D341Med (cell line): Measurements from ENCODE around the gene TDO2.
"Not testable (repeated sequence)": the region's sequence is repeated elsewhere in the genome, so short reads cannot be mapped to it uniquely, and the experiment has no call there.

Experiments
- DNase-seq: peaks from one replicate; pipeline ENCODE4 v3.0.0; 2012; ENCODE audit warnings: low spot score

TDO2 gene

DNA sequence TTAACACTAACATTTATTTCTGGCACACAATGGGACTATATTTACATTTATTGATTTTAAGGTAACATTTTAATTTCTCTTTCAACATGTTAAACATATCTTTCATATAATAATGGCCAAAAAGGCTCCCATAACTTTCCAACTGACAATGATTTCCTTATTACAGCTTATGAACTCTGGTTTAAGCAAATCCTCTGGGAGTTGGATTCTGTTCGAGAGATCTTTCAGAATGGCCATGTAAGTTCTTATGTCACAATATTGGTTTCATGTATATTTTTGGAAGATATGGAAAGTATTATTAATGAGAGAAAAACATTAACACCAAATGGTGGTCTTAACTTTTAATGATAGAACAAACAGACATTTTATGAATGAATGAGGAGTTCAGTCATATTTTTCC lies 4.1 kb downstream of the TDO2 start:
- no peak for DNase-seq

DNA sequence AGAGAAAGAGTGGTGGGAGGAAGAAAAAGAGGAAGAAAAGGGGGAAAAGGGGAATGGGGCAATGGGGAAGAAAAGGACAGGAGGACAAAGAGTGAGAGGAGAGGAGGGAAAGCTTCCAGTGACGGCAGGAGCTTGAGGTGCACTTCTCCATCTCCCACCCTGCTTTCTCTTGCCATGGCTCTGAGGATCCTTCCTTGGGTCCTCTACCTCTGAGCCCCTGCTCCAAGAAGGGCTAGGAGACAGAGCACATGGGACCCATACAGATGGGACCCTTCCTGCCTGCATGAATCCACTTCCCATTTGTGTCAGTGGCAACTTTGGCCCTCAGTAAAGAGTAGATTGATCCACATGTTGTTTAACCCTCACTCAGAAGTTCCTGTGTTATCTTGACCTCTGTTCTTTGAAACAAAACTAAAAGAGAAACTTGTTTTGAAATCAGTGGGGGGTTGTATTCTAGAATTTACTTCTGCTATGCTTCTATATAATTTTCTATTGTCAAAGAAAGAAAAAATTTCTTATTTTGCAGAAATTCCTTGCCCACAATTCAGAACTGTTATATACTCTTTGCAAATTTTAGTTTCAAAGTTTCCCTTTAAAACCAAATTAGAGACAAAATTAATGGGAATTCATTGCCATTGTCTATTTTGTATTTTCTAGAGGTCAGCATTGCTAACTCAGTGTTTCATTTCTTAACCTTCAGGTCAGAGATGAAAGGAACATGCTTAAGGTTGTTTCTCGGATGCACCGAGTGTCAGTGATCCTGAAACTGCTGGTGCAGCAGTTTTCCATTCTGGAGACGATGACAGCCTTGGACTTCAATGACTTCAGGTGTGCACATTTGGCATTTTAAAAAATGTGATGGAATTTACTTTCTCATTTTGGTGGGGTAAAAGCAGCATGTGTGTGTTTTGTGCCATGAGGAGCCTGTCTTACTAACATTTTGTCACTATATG lies 5.0 kb downstream of the TDO2 start:
- no peak for DNase-seq

DNA sequence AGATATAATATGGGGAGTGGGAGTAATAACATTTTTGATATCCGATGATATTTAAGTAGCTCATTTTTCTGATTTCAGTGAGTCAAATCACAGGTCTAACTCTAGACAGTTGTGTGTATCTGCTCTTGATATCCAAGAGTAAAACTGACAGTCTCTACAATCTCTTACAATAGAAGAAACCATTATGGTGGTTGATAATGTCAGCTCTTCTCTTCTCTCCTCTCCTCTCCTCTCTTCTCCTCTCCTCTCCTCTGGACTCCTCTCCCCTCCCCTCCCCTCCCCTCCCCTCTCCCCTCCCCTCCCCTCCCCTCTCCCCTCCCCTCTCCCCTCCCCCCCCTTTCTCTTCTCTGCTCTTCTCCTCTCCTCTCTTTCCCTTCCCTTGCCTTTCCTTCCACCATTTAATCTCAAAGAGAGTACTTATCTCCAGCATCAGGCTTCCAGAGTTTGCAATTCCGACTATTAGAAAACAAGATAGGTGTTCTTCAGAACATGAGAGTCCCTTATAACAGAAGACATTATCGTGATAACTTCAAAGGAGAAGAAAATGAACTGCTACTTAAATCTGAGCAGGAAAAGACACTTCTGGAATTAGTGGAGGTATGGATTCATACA lies 6.2 kb downstream of the TDO2 start:
- no peak for DNase-seq

DNA sequence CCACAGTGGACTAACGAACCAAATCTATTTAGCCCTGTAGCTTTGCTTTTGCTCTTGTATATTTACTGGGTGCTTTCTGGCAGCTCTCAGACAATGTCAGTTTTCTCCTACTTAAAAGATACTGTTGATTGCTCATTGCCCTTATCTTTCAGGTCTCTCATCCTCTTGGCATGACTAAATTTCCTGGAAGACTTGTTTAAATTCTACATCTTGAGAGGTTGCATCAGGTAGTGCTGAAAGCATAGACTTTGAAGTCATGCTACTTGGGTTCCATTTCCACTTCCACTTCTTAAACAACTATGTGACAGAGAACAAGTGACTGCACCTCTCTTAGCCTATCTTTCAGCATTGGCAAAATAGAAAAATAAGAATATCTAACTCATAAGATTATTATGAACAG lies 8.4 kb downstream of the TDO2 start:
- no peak for DNase-seq

DNA sequence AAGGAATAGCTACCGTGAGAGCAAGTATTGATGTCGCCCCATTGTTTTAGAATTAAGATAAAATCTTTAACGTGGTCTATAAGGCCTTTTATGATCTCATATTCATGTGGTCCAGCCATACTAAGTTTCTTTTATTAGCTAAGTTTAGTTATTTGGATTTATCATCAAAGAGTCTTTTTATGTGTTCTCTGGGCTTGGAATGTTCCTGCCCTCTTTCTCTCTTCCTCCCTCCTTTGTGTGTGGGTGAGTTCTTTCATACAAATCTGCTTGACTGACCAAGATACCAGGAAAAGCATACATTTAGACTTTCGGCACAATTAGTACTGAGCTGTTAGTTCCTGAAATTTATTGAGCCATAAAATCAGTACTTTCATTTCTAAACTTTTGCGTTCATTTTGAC lies 11.3 kb downstream of the TDO2 start:
- no peak for DNase-seq

DNA sequence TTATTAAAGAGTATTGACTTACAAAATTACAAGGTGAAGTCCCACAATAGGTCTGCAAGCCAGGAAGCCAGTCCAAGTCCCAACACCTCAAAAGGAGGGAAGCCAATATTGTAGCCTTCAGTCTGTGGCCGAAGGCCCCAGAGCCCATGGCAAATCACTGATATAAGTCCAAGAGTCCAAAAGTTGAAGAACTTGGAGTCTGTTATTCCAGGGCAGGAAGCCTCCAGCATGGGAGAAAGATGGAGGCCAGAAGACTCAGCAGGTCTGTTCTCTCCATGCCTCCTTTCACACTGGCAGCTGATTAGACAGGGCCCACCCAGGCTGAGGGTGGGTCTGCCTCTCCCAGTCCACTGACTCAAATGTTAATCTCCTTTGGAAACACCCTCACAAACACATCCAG lies 18.1 kb downstream of the TDO2 start:
- no peak for DNase-seq

DNA sequence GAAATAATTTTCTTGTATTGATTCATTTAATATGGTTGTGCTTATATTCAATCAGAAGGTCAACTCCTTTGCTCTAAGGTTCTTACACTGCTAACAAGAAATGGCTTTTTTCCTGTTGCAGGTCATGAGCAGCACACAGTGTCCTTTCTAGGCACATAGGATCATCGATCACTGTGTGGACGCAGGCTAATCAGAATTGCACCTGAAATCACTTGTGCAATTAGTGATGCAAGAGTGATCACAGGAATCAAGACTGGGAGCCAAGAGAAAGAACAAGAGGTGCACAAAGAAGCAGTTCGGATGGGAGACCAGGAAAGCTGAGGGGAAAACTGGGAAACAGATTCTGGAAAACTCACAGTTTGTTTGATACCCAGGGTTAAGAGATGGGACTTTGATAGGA lies 21.1 kb downstream of the TDO2 start:
- DNase-seq, result no peak

DNA sequence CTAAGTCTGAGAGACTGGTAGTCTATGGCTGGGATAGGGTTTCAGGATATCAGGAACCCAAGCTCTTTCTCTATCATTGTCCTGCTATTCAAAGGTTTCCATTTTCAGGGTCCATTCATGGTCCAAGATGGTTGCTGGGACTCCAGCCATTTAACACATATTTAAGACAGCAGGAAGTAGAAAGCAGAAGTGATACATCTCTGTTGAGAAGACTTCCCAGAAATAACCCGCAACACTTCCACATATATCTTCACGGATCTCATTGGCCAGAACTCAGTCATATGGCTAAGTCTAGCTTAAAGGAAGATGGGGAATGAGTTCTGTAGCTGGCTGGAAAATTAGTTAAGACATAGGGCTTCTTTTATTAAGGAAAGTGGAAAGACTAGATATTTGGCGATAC lies 26.3 kb downstream of the TDO2 start:
- no peak for DNase-seq

DNA sequence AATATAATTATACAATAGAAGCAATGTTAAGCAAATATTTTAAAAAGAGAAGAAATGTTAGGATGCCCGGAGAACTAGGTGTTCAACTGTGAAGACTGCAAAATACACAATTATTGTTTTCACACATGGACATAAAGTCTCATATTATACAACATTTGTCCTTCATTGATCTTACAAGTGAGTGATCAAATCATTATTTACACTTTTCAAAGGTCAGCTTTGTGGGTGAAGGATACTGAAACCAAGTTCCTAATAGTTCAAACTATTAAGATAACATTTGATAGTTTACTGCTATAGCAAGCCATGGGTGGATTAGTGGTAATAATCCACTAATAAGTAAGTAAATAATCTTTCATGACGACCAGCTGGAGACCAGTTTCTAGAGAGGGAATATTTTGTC lies 26.8 kb downstream of the TDO2 start:
- DNase-seq, result no peak

DNA sequence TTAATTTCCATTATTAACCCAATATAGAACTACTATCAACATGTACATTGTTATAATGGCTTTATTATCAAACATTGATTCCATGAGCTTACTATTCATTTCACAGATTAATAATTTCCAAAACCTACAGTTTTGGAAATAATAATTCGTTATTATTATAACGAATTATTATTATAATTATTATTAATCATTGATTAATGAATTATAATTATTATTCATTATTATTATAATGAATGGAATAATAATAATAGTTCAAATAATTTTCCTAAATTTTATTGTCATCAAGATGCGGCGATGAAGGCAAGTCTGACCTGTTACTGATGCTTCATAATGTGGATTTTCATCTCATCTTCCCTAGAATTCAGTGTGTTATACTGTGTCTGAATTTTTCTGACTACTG lies 28.1 kb downstream of the TDO2 start:
- DNase-seq, result no peak

DNA sequence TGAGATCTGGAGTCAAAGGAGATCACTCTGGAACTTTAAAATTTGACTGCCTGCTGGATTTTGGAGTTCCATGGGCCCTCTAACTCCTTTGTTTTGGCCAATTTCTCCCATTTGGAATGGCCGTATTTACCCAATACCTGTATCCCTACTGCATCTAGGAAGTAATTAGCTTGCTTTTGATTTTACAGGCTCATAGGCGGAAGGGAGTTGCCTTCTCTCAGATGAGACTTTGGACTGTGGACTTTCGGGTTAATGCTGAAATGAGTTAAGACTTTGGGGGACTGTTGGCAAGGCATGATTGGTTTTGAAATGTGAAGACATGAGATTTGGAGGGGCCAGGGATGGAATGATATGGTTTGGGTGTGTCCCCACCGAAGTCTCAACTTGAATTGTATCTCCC lies 31.1 kb downstream of the TDO2 start:
- not testable (repeated sequence) for DNase-seq

DNA sequence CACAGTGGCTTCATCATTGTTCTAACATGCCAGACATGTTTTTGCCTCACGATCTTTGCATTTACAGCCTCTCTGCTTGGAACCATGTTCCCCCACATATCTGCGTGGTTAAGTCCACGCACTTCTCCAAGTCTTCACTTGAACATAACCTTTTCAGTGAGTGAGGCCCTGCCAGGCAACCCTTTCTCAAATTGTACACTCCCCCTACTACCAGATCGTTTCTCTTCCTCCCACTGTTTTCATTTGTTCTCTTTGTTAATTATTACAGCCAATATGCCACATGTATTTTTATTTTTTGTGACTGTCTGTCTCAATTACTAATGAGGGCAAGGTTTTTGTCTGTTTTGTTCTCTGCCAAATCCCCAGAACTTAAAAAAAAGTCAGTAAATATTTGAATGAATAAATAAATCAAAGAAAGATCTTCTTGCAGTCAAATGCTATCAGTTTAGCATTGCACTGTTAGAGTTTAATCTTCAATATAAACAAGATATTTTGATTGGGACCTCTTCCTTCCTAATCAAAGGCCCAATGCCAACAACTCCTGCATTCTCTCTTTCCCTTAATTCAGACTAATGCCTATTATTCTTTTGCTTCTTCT lies 32.0 kb downstream of the TDO2 start:
- DNase-seq, result no peak

DNA sequence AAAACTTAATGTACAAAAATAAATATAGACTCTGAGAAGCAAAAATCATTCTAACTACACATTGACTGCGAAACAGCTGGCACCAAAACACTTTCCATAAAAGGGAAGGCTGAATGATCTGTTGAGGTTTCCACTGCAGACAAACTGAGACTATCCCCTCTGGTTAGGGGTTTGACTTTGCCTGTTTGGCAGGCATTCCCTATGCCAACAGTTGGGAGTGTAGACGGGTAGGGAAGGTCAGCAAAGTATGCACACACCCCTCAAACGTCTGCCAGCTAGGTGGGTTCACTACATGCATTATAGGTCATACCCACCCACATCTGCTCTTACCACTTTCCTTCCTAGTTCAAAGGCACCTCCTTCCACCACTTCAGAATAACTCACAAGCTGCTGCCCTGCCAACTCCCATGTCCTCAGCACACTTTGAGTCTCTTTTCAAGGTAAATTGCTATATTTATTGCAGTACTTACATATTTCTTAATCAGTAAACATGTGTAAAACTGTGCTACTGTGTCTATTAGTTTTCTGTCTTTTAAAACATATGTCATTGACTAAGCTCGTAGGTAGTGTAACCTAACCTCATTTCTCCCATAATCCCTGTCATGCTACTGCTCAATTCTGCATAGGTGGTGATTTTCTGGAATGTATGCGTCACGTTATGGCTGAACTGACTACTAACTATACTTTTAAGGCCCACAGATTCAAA lies 37.7 kb downstream of the TDO2 start:
- DNase-seq, result no peak

DNA sequence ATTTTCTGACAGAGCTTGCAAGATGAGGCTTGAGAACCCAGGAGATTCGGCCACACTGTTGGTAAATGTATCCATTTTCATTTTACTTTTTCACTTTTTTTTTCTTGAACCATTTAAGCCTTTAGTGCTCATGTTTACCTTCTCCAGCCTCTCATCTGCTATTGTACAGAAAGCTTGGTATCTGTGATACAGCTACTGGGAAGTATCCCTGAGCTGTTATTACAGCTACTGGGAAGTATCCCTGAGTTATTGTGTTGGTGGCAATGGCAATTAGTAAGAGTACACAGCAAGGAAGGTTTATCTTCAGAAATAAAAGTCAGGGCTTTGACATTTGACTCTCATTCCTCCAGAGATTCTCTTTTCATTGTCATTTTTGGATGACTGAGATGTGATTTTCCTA lies 38.3 kb downstream of the TDO2 start:
- no peak for DNase-seq

DNA sequence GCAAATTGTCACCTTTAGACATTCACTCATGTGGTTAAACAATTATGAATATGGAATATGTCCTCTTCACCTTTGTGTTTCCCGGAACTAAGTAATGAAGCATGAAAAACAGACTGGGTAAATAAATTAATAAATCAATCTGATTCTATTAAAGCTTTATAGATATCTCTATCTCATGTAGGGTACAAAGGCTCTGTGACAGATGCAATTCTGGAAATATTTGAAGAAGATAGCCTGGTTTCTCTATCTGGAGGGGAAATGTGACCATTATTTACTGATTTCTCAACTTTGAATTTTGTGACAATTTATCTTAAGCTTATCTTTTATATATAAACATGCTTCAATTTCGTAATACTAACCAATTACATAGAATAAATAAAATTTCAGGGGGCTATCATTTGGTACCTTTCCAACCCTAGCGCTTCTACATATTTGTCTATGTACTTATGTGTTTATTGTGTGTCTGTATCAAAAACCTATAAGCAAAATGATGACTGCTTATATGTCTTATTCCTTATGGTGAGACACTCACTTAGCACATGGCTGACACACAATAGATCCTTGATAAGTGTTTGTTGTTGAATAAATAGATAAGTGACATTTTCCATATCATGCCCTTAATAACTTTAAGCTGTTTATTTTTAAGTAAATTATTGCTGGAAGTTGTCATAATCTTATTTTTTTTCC lies 40.3 kb downstream of the TDO2 start:
- no peak for DNase-seq

DNA sequence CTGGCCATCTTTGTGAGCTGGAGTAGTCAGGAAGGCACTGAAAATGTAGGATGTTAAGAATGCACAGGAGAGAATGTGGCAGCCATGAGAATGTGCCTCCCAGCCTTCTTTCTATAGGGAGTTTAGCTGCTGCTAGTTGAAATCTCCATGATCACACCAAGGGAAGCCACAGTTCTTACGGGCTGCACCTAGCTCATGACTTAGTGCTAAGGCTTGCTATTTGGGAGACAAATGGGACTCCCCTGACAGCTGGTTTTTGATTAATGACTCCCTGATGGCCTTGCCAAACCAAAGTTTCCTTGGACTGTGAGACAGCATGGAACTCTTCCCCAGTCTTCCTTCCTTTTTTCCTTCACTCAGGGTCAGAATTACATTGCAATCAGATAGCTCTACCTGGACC lies 41.0 kb downstream of the TDO2 start:
- no peak for DNase-seq

DNA sequence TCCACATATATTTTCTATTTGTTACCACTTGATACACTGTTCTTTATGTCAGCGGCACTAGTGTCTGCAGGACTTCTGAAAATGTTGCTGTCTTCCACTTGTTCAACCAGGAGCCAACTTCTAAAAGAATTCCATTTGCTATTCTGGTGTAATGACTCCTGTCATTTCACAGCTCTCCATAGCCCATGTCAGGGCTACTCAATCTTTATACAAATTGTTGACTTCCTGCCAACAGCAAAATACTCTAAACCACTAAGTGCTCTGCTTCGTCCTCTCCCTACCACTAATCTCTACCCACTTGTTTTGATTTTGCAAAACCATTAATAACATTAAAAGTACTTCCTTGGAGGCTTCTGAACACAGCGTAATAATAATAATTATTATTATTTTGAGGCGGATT lies 43.0 kb downstream of the TDO2 start:
- no peak for DNase-seq

DNA sequence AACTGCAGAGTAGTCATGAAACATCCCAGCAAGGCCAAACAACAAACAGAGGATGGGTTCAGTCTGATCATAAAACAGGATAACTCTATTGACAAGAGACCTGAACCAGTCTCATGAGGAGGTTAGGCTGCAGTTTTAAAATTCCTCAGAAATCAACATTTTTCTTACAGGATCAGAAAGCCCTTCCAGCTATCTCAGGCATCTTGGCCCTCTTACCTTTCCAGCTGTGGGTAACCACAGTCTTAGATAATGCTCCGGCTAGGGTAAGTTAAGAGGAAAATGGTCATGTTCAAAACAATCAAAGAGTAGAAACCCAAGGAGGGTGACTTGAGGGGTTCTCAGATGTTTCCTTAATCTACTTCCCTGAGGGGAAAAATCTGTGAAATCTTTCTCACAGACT lies 45.0 kb downstream of the TDO2 start:
- DNase-seq, result no peak

DNA sequence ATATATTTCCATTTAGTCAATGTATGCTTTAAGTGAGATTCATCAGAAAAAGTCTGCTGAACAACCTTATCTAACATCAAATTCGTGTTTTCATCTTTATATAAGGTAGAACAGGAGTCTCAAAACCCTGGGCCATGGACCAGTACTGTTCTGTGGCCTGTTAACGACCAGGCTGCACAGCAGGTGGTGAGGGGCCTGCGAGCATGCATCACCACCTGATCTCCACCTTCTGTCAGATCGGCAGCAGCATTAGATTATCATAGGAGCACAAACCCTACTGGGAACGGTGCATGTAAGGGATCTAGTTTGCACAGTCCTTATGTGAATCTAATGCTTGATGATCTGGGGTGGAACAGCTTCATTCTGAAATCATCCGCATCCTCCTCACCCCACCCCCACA lies 47.0 kb downstream of the TDO2 start:
- no peak for DNase-seq

DNA sequence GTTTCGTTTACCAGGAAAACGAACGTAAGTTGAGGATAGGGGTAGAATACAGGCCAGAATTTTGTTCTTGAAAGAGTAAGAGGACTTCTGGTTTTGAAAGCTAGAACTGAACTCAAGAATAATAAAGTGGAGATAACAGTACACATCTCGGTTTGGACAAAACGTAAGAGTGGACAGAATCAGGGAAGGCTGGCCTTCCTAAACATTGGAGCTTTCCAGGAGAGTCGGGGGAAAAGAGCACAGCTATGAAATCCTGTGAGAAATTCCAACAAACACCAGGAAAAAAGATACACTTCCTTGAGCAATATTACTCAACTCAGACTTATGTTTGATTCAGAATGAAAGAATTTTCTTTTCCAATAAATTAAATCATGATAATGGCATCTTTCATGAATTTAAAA lies 49.0 kb downstream of the TDO2 start:
- no peak for DNase-seq

DNA sequence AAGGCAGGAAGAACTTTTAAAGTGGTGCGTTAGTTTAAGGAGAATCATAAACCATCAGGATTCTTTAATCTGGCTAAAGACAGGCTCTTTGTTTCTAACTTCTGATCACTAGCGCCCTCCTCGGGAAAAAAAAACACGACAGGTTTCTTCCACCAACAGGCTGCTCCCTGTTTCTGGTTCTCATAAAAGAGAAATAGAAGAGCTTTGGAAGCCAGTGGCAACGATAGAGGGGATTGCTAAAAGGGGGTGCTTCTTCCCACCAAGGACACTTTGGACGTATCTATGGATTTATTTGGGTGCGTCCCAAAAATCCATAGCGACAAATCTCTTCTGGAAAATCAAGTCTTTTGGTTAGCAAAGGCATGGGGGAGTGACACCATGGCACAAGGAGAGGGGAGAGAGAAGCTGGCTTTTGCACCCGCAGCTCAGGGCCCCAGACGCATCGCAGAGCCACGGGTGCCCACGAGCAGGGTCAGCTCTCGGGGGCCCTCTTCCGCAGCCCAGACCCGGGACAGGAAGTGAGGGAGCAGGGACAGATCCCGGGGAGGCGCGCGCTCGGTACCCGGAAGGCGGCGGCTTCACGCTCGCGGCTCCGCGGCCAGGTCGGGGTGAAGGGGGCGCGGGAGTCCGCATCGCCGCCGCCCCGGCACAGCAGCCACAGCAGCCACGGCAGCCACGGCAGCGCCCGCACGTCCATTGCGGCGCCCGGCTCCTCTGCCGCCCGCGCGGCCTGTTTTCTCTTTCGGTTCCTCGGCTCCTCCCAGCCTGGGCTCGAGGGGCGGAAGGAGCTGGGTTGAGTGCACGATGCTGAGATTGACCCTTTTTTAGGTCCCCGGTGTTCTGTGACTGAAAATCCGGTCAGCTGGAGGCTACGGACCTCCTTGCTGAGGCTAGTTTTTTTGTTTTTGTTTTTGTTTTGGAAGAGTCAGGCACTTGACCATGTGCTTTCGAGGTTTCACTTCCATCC lies 49.9 kb downstream of the TDO2 start, which contains the start of gene CTSO:
CTSO (minus strand) TSS at position 716 of the 967 bp plus-strand sequence; CDS start at position 697, 19 bp downstream.
- peak; percentile 74 for DNase-seq
